ENCODE results near the gene HDAC9.

DNA sequence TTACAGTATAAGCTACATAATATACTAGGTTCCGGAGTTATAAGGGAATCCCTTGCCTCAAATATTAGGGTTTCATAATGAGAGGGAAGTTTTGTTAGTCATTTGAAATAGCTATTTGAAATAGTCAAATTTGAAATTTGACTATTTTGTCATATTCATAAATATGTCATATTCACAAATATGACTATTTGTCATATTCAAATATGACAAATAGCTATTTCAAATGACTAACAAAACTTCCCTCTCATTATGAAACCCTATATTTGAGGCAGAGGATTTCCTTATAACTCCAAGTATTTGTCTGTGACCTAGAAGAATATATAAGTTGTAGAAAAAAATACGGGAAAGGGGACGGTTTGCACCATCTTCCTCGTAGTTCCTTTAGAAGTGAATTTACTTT lies 76.6 kb downstream of the HDAC9 start:
- TF ChIP-seq, protein P1, sequence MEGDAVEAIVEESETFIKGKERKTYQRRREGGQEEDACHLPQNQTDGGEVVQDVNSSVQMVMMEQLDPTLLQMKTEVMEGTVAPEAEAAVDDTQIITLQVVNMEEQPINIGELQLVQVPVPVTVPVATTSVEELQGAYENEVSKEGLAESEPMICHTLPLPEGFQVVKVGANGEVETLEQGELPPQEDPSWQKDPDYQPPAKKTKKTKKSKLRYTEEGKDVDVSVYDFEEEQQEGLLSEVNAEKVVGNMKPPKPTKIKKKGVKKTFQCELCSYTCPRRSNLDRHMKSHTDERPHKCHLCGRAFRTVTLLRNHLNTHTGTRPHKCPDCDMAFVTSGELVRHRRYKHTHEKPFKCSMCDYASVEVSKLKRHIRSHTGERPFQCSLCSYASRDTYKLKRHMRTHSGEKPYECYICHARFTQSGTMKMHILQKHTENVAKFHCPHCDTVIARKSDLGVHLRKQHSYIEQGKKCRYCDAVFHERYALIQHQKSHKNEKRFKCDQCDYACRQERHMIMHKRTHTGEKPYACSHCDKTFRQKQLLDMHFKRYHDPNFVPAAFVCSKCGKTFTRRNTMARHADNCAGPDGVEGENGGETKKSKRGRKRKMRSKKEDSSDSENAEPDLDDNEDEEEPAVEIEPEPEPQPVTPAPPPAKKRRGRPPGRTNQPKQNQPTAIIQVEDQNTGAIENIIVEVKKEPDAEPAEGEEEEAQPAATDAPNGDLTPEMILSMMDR (IDR thresholded peaks at IDR 0.05; ENCODE audit: low read depth, low read length, poor library complexity, severe bottlenecking) = no peak
- TF ChIP-seq EZH2phosphoT487 (IDR thresholded peaks at IDR 0.05; ENCODE audit: borderline replicate concordance, low read length) = no peak

All from DOHH2 (cell line).